ENCODE data around the gene TAF3.
"Not testable (repeated sequence)": the region's sequence is repeated elsewhere in the genome, so short reads cannot be mapped to it uniquely, and the experiment has no call there.

The TAF3 gene

GRCh38 chr10:7980196-7980595 lies 161.9 kb downstream of the TAF3 start:
- DNase-seq: no peak

GRCh38 chr10:7982727-7983126 lies 164.4 kb downstream of the TAF3 start:
- no peak for DNase-seq

GRCh38 chr10:7984325-7984724 lies 166.0 kb downstream of the TAF3 start:
- DNase-seq: no peak

- no peak for DNase-seq
Observed at GRCh38 chr10:7984896-7985295, 166.6 kb downstream of the TAF3 start.

GRCh38 chr10:7986851-7987250 lies 168.5 kb downstream of the TAF3 start:
- no peak for DNase-seq

GRCh38 chr10:7988989-7989388 lies 170.7 kb downstream of the TAF3 start:
- no peak for DNase-seq

- DNase-seq: no peak
Observed at GRCh38 chr10:7998831-7999230, 180.5 kb downstream of the TAF3 start.

- DNase-seq: no peak
Observed at GRCh38 chr10:8004469-8005000, 186.2 kb downstream of the TAF3 start.

GRCh38 chr10:8006274-8006999 lies 188.1 kb downstream of the TAF3 start:
- no peak for DNase-seq

GRCh38 chr10:8009031-8009430 lies 190.7 kb downstream of the TAF3 start:
- DNase-seq: no peak

GRCh38 chr10:8013006-8013405 lies 194.7 kb downstream of the TAF3 start:
- no peak for DNase-seq

- DNase-seq: no peak
Observed at GRCh38 chr10:8013619-8014018, 195.3 kb downstream of the TAF3 start.

GRCh38 chr10:8014649-8015048 lies 196.3 kb downstream of the TAF3 start:
- no peak for DNase-seq

GRCh38 chr10:8017277-8017676 lies 199.0 kb downstream of the TAF3 start:
- DNase-seq: no peak

- DNase-seq: no peak
Observed at GRCh38 chr10:8023321-8023720, 205.0 kb downstream of the TAF3 start.

GRCh38 chr10:8023851-8024250 lies 205.5 kb downstream of the TAF3 start:
- DNase-seq: no peak

- DNase-seq: no peak
Observed at GRCh38 chr10:8026349-8027259, 208.3 kb downstream of the TAF3 start.

GRCh38 chr10:8031211-8031610 lies 212.9 kb downstream of the TAF3 start:
- DNase-seq: not testable (repeated sequence)

GRCh38 chr10:8032558-8032957 lies 214.3 kb downstream of the TAF3 start:
- no peak for DNase-seq

- DNase-seq: no peak
Observed at GRCh38 chr10:8033812-8034465, 215.6 kb downstream of the TAF3 start.

- no peak for DNase-seq
Observed at GRCh38 chr10:8034466-8035005, 216.2 kb downstream of the TAF3 start.

- DNase-seq: no peak
Observed at GRCh38 chr10:8035006-8035640, 216.8 kb downstream of the TAF3 start.

Data from NCI-H2107 (cell line).